HG03575 (cell line): ENCODE results near the gene WNT3A.

Source experiments
- ATAC-seq: cut with Tn5 transposase; IDR thresholded peaks from one replicate; pipeline ENCODE4 v1.9.1; 2021; ENCODE audit not compliant: unreplicated experiment, insufficient number of reproducible peaks, low FRiP score; ENCODE audit errors: extremely low read depth

The WNT3A gene

DNA sequence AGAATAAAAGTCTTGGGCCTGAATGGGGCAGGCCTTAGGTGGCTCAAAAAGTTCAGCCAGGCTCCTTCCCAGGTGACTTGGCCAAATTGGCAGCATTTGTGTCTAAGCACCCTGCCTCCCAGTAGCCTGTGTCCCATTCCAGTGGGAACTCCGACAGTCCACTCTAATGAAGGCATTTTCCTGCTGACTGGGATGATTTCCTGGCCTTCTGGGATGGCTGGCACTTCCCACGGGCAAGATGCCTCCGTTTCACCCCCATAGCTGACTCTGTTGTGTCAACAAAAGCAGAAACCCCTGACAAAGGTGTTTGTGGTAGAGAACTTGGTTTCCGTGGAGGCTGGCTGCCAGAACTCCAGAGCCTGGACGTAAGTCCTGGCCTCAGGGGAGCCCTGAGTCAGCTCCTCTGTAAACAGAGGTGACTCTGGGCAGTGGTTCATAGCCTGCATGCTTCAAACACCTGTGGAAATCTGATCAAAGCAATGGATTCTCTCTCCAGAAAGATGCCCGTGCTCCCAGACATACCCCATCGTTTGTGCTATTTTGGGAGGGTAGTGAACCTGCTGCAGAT lies 36.6 kb downstream of the WNT3A start:
- no peak for ATAC-seq

- no peak for ATAC-seq
Measured at GRCh38 chr1:228044961-228045360, 38.2 kb downstream of the WNT3A start.

DNA sequence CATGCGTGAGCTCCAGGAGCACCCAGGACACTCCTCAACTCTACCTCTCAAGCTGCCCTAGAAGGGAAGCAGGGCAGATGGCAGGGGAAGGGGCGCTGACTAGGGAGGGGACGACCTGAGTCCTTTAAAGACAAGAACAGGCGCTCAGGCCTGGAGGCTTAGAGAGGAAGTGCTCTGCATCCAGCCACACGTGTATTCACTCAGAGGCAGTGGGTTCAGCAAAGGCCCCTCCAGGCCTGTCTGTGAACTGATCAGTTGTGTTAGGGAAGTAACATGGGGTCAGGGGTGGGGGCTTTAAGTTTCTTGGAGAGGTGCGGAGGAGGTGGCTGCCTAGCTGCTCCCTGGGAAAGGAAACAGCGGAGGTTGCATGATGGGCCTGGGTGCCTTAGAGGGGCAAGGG lies 38.6 kb downstream of the WNT3A start:
- no peak for ATAC-seq

DNA sequence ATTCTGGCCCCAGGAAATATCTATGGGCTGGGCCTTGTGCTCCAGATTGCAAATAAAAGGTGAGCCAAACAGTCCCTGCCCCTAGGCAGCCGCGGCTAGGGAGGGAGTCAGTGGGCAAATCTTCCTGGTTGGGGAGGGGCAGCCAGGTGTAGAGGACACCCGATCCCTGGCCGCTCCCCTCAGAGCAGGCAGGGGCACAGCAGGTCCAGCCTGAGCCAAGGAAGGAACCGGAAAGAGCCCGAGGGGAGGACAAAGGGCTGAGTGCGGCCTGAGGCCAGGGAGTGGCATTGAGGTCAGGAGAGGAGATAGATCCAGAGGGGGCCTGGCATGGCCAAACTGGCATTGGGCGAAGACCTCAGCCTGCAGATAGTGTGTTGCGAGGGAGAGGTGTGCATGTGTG lies 39.1 kb downstream of the WNT3A start:
- ATAC-seq: no peak

DNA sequence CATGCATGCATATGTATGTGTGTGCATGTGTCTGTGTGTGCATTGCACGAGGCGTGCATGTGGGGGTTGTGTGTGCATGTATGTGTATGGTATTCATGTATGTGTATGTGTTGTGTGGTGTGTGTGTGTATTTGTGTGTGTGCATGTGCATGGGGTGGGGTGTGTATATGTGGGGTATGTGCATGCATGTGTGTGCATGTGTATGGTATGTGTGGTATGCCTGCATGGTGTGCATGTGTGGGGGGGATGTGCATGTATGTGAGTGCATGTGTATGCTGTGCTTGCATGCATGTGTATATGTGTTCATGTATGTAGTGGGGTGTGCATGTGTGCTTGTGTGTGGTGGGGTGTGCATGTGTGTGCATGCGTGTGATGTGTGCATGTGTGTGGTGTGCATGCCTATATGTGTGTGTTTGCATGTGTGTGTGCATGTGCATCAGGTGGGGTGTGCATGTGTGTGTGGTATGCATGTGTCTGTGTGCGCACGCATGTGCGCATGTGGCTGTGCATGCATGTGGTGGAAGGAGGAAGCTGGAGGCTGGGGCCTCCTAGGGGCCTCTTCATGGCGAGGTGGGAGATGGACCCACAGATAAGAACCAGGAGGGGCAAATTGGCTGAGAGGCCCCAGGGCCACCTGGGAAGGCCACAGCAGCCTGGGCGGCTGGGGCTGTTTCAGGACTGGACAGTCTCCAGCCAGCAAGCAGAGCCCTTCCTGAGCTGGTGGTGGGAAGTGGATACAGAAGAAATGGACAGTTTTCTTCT lies 39.8 kb downstream of the WNT3A start:
- ATAC-seq: no peak

- no peak for ATAC-seq
Measured at GRCh38 chr1:228047183-228047466, 40.3 kb downstream of the WNT3A start.

- ATAC-seq: no peak
Measured at GRCh38 chr1:228048120-228048519, 41.3 kb downstream of the WNT3A start.

DNA sequence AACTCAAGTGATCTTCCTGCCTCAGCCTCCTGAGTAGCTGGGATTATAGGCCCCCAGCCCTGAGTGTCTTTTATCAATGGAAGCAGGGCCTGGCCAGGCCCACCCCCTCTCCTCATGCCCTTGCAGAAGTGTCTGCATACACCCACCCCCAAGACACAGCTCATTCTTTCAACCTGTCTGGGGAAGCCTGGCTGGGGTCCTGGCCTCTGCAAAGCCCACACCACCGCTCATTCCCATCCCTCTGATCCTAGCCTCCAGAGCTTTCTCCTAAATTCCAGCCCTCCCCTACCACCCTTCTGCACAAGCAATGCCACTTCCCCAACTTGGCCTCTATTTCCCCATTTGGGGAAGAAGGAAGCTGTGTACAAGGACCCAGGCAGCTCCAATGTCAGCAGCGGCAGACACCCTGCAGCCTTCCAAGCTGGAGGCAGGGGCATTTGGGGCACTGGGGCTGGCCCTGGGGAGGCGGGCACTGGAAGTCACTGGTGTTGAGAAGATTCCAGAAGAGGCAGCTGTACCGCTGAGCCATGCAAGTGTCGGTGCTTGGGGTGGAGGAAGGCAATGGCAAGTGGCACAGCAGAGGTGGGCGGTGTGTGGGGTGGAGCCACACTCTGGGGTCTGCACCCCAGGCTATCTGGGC lies 42.0 kb downstream of the WNT3A start:
- ATAC-seq: no peak

DNA sequence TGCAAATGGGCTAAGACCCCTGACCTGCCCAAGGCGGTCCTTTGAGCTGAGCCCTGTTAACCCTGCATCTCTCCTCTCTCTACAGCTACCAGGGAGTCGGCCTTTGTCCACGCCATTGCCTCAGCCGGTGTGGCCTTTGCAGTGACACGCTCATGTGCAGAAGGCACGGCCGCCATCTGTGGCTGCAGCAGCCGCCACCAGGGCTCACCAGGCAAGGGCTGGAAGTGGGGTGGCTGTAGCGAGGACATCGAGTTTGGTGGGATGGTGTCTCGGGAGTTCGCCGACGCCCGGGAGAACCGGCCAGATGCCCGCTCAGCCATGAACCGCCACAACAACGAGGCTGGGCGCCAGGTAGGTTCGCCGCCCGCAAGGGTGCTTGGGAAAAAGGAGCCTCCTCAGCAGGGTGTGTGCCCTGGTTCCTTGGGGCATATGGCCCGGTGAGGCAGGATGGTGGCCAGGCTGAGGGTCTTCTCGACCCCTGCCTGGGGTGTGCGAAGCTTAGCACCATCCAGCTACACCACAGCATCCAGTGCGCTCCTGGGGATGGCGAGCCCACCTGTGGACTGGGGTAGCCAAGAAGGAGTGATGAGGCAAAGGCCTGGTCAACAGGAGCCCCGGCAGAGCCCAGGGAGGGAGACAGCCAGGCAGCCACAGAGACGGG lies 43.9 kb downstream of the WNT3A start:
- ATAC-seq: no peak

DNA sequence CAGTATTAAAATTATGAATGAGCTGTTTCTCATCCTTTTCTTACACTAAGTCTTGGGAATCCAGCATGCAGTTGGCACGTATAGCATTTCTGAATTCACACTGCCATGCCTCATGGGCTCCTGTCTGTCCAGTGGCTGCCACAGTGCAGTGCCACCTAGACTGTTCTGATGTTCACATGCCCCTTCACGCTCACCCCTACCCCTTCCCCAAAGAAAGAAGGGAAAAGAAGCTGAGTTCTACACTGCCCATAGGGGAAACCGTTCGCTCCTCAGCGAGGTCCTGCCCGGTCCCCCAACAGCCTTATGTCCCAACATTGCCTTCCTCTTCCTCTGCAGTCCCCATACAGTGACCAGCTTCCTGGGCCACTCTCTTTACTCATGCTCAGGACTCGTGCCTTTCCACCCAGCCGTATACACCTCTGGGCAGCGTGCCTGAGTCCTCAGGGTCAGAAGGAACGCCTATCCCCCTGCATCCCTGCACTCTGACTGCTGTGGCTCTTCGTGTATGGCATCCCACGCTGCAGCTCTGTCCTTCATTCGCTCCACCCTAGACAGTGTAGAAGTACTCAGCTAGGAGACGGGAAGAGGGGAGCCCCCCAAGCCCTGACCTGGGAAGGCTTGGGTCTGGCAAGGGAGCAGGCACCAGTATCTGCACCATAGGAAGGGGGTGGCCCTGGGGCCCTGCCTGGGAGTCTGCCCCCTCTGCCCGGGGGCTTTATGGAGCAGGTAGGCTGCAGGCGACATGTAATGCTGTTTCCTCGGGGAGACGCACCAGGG lies 51.6 kb downstream of the WNT3A start:
- no peak for ATAC-seq

DNA sequence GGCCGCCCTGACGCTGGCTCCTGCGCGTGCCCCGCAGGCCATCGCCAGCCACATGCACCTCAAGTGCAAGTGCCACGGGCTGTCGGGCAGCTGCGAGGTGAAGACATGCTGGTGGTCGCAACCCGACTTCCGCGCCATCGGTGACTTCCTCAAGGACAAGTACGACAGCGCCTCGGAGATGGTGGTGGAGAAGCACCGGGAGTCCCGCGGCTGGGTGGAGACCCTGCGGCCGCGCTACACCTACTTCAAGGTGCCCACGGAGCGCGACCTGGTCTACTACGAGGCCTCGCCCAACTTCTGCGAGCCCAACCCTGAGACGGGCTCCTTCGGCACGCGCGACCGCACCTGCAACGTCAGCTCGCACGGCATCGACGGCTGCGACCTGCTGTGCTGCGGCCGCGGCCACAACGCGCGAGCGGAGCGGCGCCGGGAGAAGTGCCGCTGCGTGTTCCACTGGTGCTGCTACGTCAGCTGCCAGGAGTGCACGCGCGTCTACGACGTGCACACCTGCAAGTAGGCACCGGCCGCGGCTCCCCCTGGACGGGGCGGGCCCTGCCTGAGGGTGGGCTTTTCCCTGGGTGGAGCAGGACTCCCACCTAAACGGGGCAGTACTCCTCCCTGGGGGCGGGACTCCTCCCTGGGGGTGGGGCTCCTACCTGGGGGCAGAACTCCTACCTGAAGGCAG lies 52.3 kb downstream of the WNT3A start:
- ATAC-seq: no peak

DNA sequence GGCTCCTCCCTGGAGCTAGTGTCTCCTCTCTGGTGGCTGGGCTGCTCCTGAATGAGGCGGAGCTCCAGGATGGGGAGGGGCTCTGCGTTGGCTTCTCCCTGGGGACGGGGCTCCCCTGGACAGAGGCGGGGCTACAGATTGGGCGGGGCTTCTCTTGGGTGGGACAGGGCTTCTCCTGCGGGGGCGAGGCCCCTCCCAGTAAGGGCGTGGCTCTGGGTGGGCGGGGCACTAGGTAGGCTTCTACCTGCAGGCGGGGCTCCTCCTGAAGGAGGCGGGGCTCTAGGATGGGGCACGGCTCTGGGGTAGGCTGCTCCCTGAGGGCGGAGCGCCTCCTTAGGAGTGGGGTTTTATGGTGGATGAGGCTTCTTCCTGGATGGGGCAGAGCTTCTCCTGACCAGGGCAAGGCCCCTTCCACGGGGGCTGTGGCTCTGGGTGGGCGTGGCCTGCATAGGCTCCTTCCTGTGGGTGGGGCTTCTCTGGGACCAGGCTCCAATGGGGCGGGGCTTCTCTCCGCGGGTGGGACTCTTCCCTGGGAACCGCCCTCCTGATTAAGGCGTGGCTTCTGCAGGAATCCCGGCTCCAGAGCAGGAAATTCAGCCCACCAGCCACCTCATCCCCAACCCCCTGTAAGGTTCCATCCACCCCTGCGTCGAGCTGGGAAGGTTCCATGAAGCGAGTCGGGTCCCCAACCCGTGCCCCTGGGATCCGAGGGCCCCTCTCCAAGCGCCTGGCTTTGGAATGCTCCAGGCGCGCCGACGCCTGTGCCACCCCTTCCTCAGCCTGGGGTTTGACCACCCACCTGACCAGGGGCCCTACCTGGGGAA lies 53.0 kb downstream of the WNT3A start:
- ATAC-seq: no peak

DNA sequence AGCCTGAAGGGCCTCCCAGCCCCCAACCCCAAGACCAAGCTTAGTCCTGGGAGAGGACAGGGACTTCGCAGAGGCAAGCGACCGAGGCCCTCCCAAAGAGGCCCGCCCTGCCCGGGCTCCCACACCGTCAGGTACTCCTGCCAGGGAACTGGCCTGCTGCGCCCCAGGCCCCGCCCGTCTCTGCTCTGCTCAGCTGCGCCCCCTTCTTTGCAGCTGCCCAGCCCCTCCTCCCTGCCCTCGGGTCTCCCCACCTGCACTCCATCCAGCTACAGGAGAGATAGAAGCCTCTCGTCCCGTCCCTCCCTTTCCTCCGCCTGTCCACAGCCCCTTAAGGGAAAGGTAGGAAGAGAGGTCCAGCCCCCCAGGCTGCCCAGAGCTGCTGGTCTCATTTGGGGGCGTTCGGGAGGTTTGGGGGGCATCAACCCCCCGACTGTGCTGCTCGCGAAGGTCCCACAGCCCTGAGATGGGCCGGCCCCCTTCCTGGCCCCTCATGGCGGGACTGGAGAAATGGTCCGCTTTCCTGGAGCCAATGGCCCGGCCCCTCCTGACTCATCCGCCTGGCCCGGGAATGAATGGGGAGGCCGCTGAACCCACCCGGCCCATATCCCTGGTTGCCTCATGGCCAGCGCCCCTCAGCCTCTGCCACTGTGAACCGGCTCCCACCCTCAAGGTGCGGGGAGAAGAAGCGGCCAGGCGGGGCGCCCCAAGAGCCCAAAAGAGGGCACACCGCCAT lies 53.8 kb downstream of the WNT3A start:
- ATAC-seq: no peak

- ATAC-seq: no peak
Measured at GRCh38 chr1:228061411-228062084, 54.8 kb downstream of the WNT3A start.

DNA sequence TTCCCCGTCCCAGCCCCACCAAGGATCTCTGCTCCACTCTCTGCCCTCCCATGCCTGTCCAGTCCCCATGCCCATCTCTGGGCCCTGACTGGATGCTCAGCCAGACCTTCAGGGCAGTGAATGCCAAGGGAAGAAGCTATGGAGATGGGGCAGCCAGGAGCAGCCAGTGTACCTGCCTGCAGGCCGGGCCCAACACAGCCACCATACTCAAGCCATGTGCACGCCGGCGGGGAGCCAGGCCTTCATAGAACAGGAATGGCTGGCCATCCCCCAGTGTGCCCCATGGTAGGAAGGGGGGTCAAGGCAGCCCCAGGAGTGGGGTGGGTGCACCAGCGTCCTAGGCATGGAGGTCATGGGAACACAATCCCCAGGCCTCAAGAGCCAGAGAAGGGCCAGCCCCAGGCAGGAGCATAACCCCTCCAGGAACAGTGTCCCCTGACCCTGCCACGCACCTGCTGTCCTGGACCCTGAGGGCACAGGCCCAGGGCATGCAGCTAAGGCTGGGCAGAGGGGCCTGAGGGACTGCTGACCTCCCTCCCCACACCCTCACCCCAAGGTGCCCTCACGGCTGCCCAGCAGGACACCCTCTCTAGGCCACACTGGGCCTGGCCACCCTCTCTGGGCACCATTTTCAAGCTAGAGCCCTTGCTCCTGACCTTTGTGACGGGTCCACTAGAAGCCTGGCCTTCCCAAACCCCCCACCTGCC lies 55.4 kb downstream of the WNT3A start:
- ATAC-seq: no peak

- ATAC-seq: no peak
Measured at GRCh38 chr1:228062812-228063211, 56.0 kb downstream of the WNT3A start.
